Activated naive CD8-positive, alpha-beta T cell treated with anti-CD3 and anti-CD28 coated beads for 36 hours (primary cell): Measurements from ENCODE around the gene TMEM114. TPM values are rescaled to one million over a fixed set of nuclear protein-coding genes. Genes with fewer than 3 reads are reported as not detected.

Experiments
- DNase-seq: peaks from one replicate; pipeline ENCODE4 v3.0.0; 2021
- H3K27ac Mint-ChIP-seq: one replicate; pipeline ENCODE4 v1.8.0; 2022; ENCODE audit warnings: mild to moderate bottlenecking, moderate library complexity, mixed read lengths
- H3K27me3 Mint-ChIP-seq: one replicate; pipeline ENCODE4 v1.8.0; 2022; ENCODE audit warnings: mild to moderate bottlenecking, mixed read lengths
- H3K36me3 Mint-ChIP-seq: one replicate; pipeline ENCODE4 v1.8.0; 2021; ENCODE audit warnings: mild to moderate bottlenecking, mixed read lengths
- H3K4me1 Mint-ChIP-seq: one replicate; pipeline ENCODE4 v1.8.0; 2021; ENCODE audit warnings: mixed read lengths
- H3K4me3 Mint-ChIP-seq: one replicate; pipeline ENCODE4 v1.8.0; 2022; ENCODE audit warnings: mild to moderate bottlenecking, moderate library complexity, mixed read lengths
- H3K9me3 Mint-ChIP-seq: one replicate; pipeline ENCODE4 v1.8.0; 2022; ENCODE audit warnings: mixed read lengths
- total RNA-seq, 2 experiments: library from RNA; stranded (reverse); gene quantifications; one replicate each; pipeline ENCODE4 v1.2.3, GENCODE V29; 2021

The TMEM114 gene
- total RNA-seq, 2 experiments from 2014 or later: not detected

GRCh38 chr16:8621572-8622314, 31.4 kb upstream of the TMEM114 start, which contains the start of gene METTL22:
Gene METTL22 (plus strand): TSS chr16:8621698. CDS start chr16:8625666, 3,968 bp downstream.
- Mint-ChIP-seq H3K27ac (peak within 1 kb of the TSS; percentile 88), H3K4me1 (peaks cover 16% of the 10 kb centered on the region), H3K4me3 (peak within 1 kb of the TSS; percentile 99), H3K9me3 (no peaks in the 10 kb centered on the region), H3K36me3 (peaks cover 3% of the 10 kb centered on the region), H3K27me3 (no peaks in the 10 kb centered on the region)
- peak; percentile 95 for DNase-seq

GRCh38 chr16:8621222-8621571, 30.9 kb upstream of the TMEM114 start:
- Mint-ChIP-seq H3K9me3 (no peaks in the 10 kb centered on the region), H3K4me3 (peak overlapping the region; percentile 99), H3K36me3 (peaks cover 3% of the 10 kb centered on the region), H3K27ac (peak overlapping the region; percentile 88), H3K4me1 (peaks cover 16% of the 10 kb centered on the region), H3K27me3 (no peaks in the 10 kb centered on the region)
- DNase-seq: no peak

DNA sequence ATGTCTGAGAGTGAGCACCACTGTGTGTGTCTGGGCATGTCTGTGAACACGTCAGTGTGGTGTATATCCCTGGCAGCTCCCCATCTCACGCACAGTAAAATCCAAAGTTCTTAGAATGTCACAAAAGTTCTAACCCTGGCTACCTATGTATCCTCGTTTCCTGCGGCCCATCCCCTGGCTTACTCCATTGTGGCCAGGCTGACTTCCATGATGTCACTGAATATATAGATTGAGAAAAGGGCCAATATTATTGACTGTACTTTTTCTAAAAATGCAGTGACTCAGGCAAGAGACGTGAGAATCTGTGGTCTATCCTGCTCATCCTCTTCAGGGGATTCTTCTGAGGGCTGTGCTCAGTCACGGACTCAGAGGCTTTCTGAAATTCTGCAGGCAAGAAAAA, 30.2 kb upstream of the TMEM114 start:
- Mint-ChIP-seq H3K36me3 (peaks cover 3% of the 10 kb centered on the region), H3K4me3 (peak overlapping the region; percentile 99), H3K27me3 (no peaks in the 10 kb centered on the region), H3K4me1 (peaks cover 16% of the 10 kb centered on the region), H3K9me3 (no peaks in the 10 kb centered on the region), H3K27ac (no peak overlapping the region)
- DNase-seq: no peak

GRCh38 chr16:8619671-8620370, 29.5 kb upstream of the TMEM114 start:
- Mint-ChIP-seq H3K4me3 (no peak overlapping the region), H3K27me3 (no peaks in the 10 kb centered on the region), H3K4me1 (peaks cover 13% of the 10 kb centered on the region), H3K9me3 (no peaks in the 10 kb centered on the region), H3K36me3 (peaks cover 3% of the 10 kb centered on the region), H3K27ac (no peak overlapping the region)
- no peak for DNase-seq

- DNase-seq: no peak
- no peaks in the 10 kb centered on the region for H3K4me1 Mint-ChIP-seq
- no peaks in the 10 kb centered on the region for H3K9me3 Mint-ChIP-seq
- H3K27me3 Mint-ChIP-seq: peaks cover 18% of the 10 kb centered on the region
- no peak overlapping the region for H3K27ac Mint-ChIP-seq
- H3K4me3 Mint-ChIP-seq: no peak overlapping the region
- no peaks in the 10 kb centered on the region for H3K36me3 Mint-ChIP-seq
Observed at GRCh38 chr16:8614435-8615029, 24.2 kb upstream of the TMEM114 start.

- no peaks in the 10 kb centered on the region for H3K9me3 Mint-ChIP-seq
- no peak overlapping the region for H3K4me3 Mint-ChIP-seq
- no peak overlapping the region for H3K27ac Mint-ChIP-seq
- peaks cover 21% of the 10 kb centered on the region for H3K27me3 Mint-ChIP-seq
- DNase-seq: no peak
- no peaks in the 10 kb centered on the region for H3K4me1 Mint-ChIP-seq
- no peaks in the 10 kb centered on the region for H3K36me3 Mint-ChIP-seq
Observed at GRCh38 chr16:8611886-8612600, 21.7 kb upstream of the TMEM114 start.

- peaks cover 21% of the 10 kb centered on the region for H3K27me3 Mint-ChIP-seq
- H3K27ac Mint-ChIP-seq: no peak overlapping the region
- no peaks in the 10 kb centered on the region for H3K9me3 Mint-ChIP-seq
- no peaks in the 10 kb centered on the region for H3K36me3 Mint-ChIP-seq
- H3K4me1 Mint-ChIP-seq: no peaks in the 10 kb centered on the region
- H3K4me3 Mint-ChIP-seq: no peak overlapping the region
- DNase-seq: no peak
Observed at GRCh38 chr16:8611122-8611521, 20.8 kb upstream of the TMEM114 start.

DNA sequence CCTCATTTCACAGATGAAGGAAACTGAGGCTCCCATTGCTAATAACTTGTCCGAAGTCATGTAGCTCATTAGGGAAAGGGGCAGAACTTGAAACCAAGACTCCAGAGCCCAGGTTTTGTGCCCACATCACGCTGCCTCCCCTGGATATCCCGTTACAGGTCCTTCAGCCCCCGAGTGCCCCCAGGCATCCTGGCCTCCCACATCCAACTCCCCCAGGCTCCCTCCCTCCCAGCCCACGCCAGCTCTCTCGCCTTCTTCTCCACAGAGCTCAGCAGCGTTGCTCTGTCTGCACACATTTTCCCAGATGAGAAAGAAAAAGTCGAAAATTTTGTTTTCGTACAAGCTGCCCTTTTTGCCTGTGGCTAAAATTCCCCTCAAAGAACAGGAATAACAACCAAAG, 16.9 kb upstream of the TMEM114 start:
- Mint-ChIP-seq H3K27ac (no peak overlapping the region), H3K9me3 (no peaks in the 10 kb centered on the region), H3K27me3 (peaks cover 17% of the 10 kb centered on the region), H3K4me1 (no peaks in the 10 kb centered on the region), H3K36me3 (no peaks in the 10 kb centered on the region), H3K4me3 (no peak overlapping the region)
- no peak for DNase-seq

DNA sequence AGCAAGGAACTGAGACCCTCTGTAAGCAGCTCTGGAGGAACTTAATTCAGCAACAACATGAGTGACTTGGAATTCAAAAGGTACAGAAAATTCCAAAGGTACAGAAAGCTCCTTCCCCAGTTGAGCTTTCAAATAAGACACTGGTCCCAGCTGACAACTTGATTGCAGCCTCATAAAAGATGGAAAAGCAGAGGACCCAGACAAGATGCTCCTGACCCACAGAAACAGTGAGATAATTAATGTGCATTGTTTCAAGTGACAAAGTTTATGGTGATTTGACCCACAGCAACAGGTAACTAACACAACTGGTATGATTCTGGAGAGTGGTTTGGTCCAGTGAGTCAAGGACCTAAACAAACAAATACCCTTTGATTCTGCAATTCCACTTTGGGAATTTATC, 15.2 kb upstream of the TMEM114 start:
- Mint-ChIP-seq H3K27me3 (peaks cover 9% of the 10 kb centered on the region), H3K4me1 (no peaks in the 10 kb centered on the region), H3K27ac (no peak overlapping the region), H3K4me3 (no peak overlapping the region), H3K36me3 (no peaks in the 10 kb centered on the region), H3K9me3 (no peaks in the 10 kb centered on the region)
- DNase-seq: no peak

GRCh38 chr16:8600144-8600775, 9.9 kb upstream of the TMEM114 start:
- no peak for DNase-seq
- Mint-ChIP-seq H3K4me1 (no peaks in the 10 kb centered on the region), H3K27ac (no peak overlapping the region), H3K4me3 (no peak overlapping the region), H3K27me3 (peaks cover 6% of the 10 kb centered on the region), H3K9me3 (no peaks in the 10 kb centered on the region), H3K36me3 (no peaks in the 10 kb centered on the region)

GRCh38 chr16:8596581-8596980, 6.3 kb upstream of the TMEM114 start:
- no peak overlapping the region for H3K27ac Mint-ChIP-seq
- no peak overlapping the region for H3K4me3 Mint-ChIP-seq
- H3K9me3 Mint-ChIP-seq: no peaks in the 10 kb centered on the region
- no peaks in the 10 kb centered on the region for H3K36me3 Mint-ChIP-seq
- peaks cover 4% of the 10 kb centered on the region for H3K27me3 Mint-ChIP-seq
- no peaks in the 10 kb centered on the region for H3K4me1 Mint-ChIP-seq
- DNase-seq: no peak

GRCh38 chr16:8595783-8596182, 5.5 kb upstream of the TMEM114 start:
- Mint-ChIP-seq H3K4me3 (no peak overlapping the region), H3K4me1 (no peaks in the 10 kb centered on the region), H3K27ac (no peak overlapping the region), H3K9me3 (no peaks in the 10 kb centered on the region), H3K36me3 (no peaks in the 10 kb centered on the region), H3K27me3 (peaks cover 4% of the 10 kb centered on the region)
- no peak for DNase-seq

DNA sequence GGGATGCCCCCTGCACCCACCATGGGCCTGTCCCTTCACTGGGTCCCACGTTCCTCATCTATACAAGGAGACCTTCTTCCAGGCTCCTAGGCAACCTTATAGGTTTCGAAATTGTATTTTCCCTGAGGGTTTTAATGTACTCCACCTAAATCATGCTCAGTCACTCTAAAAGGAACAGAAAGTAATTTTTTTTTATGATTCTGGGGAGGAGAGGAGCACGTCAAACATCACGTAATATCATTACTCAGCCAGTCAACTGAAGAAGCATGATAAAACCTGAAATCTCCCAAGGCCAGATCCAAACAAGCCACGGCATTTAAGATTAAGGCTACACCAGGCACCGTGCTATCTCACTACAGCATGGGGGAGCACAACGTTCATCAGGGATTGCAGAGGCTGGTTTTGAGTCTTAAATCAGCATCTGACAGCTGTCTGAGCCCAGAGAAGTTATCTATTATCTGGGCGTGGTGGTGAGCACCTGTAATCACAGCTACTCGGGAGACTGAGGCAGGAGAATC, 3.9 kb upstream of the TMEM114 start:
- Mint-ChIP-seq H3K9me3 (no peaks in the 10 kb centered on the region), H3K27ac (no peak overlapping the region)

GRCh38 chr16:8591451-8591850, 1.1 kb upstream of the TMEM114 start:
- H3K9me3 Mint-ChIP-seq: no peaks in the 10 kb centered on the region
- DNase-seq: no peak
- H3K27ac Mint-ChIP-seq: no peak overlapping the region
- peaks cover 3% of the 10 kb centered on the region for H3K4me1 Mint-ChIP-seq
- H3K36me3 Mint-ChIP-seq: no peaks in the 10 kb centered on the region
- peaks cover 32% of the 10 kb centered on the region for H3K27me3 Mint-ChIP-seq
- no peak overlapping the region for H3K4me3 Mint-ChIP-seq

More for the DNA sequence above, 3.9 kb upstream of the TMEM114 start:
- Mint-ChIP-seq H3K4me1 (peaks cover 3% of the 10 kb centered on the region), H3K4me3 (no peak overlapping the region), H3K27me3 (peaks cover 6% of the 10 kb centered on the region), H3K36me3 (no peaks in the 10 kb centered on the region)
- no peak for DNase-seq
